ENCODE results near the gene TP53AIP1.
A peak's percentile ranks its signal among the peaks of the same experiment; 100 is the strongest.

Gene TP53AIP1

DNA sequence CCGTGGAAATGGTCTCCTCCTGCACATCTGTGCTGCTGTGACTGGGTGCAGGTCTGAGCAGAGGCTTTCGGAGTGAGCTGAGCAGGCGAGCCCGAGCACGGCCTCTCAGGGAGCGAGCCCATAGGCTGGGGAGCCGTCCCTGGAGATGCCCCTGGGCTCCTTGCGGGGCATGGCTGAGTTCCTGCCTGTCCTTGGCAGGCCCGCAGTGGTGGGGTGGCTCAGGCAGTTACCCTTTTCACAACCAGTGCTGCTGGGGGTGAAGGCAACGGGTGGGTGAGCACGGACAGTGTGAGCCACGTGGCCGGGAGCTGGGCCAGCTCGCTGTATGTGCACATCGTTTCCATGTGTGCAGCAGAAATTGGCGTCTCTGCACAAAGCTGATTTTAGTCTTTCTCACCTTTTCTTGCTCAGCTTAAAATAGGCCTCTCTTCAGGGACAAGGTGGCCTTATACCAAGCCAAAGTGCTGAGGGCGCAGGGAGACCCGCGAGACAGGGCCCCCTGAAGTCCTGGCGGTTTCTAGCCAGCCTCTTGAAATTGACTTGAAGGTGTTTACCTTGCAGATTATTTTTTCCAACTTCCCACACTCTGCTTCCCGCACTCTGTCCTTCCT is at the start of gene TP53AIP1:
TSS of gene TP53AIP1 (minus strand) at position 55 of the 611 bp plus-strand sequence. CDS start 5,053 bp downstream, outside the sequence.
- no peak for DNase-seq

DNA sequence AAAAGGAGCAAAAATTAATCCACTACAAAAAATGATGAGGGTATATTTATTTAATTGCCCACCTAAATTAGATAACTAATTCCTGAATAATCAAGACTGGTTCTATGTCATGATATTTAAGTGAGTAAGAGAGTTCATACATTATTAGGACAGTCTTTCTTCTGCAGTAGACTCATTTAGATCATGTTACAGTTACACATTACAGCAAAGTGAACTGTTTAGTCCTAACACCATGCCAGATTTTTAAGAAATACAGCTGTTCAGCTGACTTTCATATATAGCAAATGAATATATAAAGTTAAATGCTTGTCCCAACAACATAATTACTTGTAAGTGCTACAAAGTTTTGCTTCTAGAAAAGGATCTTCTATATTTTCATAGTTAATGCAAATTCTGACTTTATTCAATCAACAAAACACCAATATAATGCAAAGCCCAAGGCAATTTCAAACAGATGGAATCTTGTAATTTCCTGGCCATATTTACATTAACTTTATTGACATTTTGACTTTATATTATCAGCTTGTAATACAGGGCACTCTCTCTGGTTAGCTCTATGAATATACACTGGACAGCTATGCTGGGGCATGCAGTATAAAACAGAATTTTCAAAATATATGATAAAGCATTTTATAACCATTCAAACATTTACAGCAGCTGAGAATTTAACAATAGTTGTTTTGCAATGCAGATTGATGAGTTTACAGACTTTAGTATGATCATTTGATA is 45.7 kb upstream of the TP53AIP1 start:
- no peak for DNase-seq

- no peak for DNase-seq
Observed at GRCh38 chr11:128985880-128986279, 43.2 kb upstream of the TP53AIP1 start.

GRCh38 chr11:128983023-128983422 is 40.4 kb upstream of the TP53AIP1 start:
- no peak for DNase-seq

DNA sequence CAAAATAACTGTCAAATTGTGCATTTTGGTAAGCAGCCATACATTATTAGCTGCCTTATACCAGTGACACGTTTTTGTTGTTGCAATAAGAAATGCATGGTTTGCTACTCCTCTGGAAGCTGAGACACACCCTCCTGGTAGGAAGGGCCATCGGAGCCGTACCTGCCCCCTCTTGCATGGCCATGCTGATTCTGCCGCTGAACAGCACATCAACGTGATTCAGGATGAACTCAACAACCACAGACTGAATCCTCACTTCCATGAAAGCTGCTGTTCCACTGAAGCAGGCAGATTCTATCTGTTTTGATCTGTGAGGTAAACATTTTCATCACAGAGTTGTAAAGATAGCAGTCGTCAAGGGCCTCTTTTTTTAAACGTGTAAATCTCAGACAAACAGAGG is 38.6 kb upstream of the TP53AIP1 start:
- no peak for DNase-seq

DNA sequence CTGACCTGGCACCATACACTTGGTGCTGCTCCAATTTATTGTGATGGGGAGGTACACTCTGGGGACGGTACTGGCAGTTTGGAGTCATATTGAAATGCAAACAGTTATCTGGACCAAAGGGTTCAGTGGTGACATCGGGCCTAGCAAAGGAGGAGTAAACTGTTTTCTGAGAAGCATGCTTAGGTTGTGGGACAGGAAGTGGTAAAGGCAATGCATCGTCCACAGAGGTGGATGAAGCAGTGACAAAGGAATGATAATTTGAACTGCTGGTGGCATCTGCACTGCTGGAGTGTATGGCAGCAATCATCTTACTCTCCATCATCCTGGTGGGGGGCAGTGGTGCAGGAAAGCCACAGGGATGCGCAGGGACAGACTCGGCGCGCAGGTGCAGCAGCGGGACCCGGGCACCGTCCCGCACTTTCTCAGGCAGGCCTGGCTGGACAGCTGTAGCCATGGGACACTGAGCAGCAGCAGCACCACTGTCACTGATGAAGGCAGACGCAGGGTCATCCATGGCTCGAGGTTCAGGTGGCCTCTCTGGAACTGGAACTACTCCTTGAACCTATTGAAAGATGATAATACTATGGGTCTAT is 28.0 kb upstream of the TP53AIP1 start:
- DNase-seq = no peak

DNA sequence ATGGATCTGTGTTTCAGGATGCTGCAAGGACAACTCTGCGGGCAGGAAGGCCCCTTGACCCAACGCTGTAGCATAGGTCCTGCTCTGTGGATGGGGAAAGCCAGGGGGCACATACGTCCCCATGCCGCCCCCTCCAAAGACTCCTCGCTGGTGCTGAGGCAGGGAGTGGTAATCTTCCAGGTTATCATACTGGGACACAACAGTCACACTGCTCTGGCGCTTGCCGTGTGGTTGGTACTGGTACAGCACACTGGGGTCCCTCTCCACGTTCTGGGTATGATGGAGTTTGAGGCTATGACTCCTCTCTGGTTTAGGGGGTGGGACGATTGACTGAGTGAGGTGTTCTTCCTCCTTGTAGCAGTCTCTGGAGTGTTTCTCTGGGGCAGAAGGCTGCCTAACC is 26.2 kb upstream of the TP53AIP1 start:
- DNase-seq = no peak

GRCh38 chr11:128967578-128967977 is 24.9 kb upstream of the TP53AIP1 start:
- DNase-seq = no peak

- peak; percentile 6 for DNase-seq
Observed at GRCh38 chr11:128965485-128965884, 22.8 kb upstream of the TP53AIP1 start.

DNA sequence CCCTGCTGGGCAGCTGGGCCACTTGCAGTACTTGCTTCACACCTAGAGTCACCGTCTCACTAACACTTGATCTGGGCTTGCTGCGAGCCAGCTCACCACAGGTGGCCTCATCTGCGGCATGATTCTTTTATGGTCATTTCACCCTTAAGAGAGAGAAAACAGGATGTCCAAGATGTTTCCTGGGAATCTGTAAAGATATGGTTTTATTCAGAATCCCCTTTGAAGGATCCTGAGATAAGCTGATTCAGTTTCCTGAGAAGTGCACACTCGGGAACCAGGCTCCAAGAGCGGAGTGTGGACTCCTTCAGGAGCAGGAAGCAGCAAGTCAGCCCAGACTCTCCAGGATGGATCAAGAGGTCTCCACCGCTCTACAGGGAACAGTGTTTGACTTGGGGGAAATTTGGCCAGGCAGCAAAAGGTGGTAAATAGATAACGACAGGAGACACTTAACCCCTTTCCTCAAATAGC is 21.8 kb upstream of the TP53AIP1 start:
- no peak for DNase-seq

DNA sequence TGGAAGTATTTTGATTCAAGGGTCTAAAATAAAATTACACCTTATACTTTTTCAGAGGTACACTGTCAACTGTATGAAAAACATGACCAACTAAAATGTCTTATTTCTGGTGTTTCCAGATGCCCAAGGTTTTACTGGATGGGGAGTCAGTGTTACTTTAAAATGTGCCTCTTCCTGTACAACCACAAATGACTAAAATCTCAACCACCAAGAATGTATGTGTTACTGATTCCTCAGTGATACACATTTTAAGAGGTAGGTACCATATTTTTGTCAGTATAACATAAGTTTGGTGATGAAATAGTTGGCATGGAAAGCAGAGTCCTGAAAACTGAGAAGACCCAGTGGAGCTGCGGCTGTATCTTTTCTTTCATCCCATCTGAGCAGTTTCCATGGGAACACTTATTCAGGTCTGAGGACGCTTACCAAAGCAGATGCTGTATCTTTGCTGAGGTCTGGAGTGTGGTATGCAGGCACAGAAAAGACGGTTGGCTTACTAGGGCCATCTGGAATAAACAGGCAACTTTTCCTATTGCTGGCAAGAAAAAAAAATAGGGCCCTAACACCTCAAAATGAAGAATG is 21.2 kb upstream of the TP53AIP1 start:
- DNase-seq = no peak

GRCh38 chr11:128962896-128963295 is 20.2 kb upstream of the TP53AIP1 start:
- no peak for DNase-seq

GRCh38 chr11:128961645-128962044 is 19.0 kb upstream of the TP53AIP1 start:
- DNase-seq = no peak

DNA sequence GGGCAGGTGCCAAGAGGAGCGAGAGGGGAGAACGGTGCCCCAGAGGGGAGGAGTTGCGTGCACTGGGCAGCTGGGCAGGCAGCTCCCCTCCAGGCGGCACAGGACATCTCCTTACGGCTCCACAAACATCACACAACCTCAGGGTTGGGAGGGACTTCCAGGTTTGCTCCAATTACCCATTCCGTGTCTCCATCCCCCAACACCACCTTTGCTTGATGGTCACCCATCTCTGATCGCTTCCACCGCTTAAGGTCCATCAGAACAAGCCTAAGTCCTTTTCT is 14.5 kb upstream of the TP53AIP1 start:
- DNase-seq = no peak

DNA sequence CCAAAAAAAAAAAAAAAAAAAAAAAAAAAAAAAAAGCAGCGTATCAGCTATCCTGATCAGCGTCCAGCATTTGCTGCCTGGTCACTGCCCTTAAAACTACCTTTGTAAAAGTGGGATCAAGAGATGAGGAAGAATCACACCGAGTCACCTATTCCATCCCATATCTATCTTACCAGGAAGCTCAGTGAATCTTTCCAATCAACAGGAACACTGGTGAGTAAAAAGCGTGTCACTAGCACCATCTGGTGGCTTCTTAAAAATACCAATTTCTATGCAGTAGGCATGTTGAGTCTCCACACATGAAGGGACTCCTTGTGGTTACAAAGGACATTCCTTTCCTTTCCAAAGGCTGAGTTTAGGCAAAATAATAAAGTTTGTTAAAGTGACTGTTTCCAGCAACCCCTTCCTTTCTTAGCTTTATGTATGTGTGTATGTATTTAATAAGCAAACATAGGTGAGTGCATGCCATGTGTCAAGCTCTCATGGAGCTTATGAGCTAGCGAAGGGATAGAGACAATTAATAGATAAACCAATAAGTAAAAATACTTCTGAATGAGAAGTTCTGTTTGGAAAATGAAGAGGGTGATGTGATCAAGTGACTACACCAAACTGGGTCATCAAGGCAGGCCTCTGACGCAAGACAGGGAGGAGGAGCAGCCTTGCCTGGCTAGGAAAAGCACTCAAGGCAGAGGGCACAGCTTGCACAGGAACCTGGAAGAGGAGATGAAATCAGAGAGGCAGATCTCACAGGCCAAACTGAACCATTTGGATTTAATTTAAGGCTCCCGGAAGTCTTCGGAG is 13.9 kb upstream of the TP53AIP1 start:
- DNase-seq = peak; percentile 56

GRCh38 chr11:128955636-128956035 is 13.0 kb upstream of the TP53AIP1 start:
- no peak for DNase-seq

- DNase-seq = no peak
Observed at GRCh38 chr11:128953151-128953550, 10.5 kb upstream of the TP53AIP1 start.

DNA sequence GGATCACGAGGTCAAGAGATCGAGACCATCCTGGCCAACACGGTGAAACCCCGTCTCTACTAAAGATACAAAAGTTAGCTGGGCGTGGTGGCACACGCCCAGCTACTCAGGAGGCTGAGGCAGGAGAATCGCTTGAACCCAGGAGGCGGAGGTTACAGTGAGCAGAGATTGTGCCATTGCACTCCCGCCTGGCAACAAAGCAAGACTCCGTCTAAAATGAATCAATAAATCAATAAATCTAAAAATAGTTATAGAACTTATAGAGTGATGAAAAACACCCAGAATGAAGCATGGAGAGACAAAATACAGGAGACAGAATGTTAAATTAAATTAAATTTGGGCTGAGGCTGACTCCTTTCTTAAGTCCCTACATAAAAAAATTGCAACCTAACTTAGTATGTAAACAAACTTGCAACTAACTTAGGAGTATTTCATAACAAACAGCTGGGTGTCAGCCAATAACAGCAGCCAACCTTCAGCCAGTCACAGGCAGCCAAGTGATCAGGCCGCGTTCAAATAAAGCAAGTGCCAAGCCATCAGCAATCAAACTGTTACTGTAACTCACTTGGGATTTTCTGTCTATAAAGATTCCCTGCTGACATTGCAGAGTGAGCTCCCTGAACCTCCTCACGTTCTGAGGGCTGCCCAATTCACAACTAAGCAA is 7.3 kb upstream of the TP53AIP1 start:
- DNase-seq = no peak

DNA sequence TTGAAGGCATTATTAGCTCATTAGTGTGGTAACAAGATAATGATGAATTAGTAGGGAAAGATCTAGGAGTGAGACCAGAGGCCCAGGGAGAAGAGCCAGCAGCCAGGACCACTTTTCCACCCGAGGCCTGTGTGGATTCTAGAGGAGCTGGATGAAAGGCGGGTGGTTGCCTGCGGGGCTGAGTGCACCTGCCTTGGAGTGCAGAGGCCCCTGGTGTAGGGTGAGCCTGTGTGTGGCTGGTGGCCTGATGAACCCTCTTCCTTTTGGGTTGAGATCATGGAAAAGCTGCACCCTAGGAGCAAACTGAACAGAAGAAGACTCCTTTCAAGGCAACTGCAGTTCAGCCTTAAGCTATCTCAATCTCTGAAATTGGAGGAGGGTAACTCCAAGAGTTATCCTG is 5.9 kb upstream of the TP53AIP1 start:
- no peak for DNase-seq

DNA sequence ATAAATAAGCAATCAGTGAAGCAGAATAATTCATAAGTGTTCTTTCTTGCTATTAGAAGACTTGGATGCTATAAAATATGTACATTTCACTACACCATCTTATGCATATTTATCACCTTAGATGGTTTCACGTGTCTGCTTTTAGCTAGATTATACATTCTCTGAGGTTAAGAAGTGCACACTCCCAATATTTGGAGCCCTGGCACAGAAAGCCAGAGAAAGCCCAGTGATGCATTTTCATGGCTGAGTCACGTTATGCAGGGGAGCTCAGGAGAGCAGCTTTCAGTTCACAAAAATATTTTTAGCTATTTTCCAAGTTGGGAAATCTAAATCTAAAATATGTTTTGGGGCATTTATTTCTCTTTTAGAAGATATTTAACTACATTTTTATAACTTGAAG is 5.1 kb upstream of the TP53AIP1 start:
- no peak for DNase-seq

DNA sequence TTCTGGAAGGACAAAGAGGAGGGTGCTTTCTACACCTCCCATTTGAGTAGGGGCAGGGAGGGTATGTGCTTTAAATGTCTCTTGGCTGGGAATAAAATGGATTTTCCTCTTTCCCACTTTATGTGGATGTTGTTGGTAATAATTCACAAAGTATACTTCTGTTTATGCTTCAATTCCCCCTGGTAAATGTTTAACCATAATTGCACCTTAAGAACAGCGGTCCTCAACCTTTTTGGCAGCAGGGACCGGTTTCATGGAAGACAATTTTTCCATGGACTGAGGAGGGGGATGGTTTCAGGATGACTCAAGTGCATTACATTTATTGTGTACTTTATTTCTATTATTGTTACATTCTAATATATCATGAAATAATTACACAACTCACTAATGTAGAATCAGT is 4.0 kb upstream of the TP53AIP1 start:
- DNase-seq = no peak

- DNase-seq = no peak
Observed at GRCh38 chr11:128943428-128943976, 831 bp upstream of the TP53AIP1 start.

- DNase-seq = no peak
Observed at GRCh38 chr11:128942272-128942612, 429 bp downstream of the TP53AIP1 start.

All from CD4-positive, alpha-beta T cell treated with Interleukin-12 subunit alpha and Interleukin-12 subunit beta, for 1 hour (primary cell).